SU-DHL-6 (cell line): Measurements from ENCODE around the gene CNN2.

Experiments
- EZH2phosphoT487 ChIP-seq: fragments of 200-600 bp; sonication (generic), shearing (Covaris generic); conservative IDR thresholded peaks from 2 replicates; pipeline ENCODE4 v1.6.1; 2018; ENCODE audit warnings: mild to moderate bottlenecking, antibody characterized with exemption, low read length, moderate library complexity, mixed read lengths
- TF ChIP-seq, protein P1 (sequence below): fragments of 200-600 bp; sonication (generic); IDR thresholded peaks from one replicate; pipeline ENCODE4 v1.5.1; 2017; ENCODE audit warnings: antibody characterized with exemption, mild to moderate bottlenecking, low read length, moderate library complexity; ENCODE audit not compliant: insufficient read depth, poor library complexity, severe bottlenecking

DNA sequence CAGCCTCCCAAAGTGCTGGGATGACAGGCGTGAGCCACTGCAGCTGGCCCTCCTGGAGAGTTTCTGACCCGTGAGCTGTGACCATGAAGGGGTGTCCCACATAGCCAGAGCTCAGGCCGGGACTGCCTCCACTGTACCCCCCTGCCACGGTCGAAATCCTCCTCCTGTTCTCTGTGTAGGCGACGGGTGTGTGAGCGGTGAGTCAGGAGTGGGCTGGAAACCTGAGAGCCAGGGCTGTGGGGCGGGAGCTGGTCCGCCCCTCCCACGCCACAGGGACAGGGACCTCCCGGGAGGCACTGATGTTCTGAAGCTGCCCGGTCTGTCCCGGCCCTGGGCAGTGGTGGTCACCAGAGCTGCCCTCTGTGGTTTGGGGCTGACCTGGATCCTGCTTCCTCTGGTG lies 38.3 kb upstream of the CNN2 start:
- TF ChIP-seq, protein P1, sequence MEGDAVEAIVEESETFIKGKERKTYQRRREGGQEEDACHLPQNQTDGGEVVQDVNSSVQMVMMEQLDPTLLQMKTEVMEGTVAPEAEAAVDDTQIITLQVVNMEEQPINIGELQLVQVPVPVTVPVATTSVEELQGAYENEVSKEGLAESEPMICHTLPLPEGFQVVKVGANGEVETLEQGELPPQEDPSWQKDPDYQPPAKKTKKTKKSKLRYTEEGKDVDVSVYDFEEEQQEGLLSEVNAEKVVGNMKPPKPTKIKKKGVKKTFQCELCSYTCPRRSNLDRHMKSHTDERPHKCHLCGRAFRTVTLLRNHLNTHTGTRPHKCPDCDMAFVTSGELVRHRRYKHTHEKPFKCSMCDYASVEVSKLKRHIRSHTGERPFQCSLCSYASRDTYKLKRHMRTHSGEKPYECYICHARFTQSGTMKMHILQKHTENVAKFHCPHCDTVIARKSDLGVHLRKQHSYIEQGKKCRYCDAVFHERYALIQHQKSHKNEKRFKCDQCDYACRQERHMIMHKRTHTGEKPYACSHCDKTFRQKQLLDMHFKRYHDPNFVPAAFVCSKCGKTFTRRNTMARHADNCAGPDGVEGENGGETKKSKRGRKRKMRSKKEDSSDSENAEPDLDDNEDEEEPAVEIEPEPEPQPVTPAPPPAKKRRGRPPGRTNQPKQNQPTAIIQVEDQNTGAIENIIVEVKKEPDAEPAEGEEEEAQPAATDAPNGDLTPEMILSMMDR = no peak
- no peak for TF ChIP-seq EZH2phosphoT487
